ENCODE data around the gene CYTH3. TPM values are rescaled to one million over a fixed set of nuclear protein-coding genes. Genes with fewer than 3 reads are reported as not detected.
"Not testable (repeated sequence)": the region's sequence is repeated elsewhere in the genome, so short reads cannot be mapped to it uniquely, and the experiment has no call there.

Gene CYTH3
- total RNA-seq, 2 donors from 2014 or later: 1.4 to 2.0 TPM

DNA sequence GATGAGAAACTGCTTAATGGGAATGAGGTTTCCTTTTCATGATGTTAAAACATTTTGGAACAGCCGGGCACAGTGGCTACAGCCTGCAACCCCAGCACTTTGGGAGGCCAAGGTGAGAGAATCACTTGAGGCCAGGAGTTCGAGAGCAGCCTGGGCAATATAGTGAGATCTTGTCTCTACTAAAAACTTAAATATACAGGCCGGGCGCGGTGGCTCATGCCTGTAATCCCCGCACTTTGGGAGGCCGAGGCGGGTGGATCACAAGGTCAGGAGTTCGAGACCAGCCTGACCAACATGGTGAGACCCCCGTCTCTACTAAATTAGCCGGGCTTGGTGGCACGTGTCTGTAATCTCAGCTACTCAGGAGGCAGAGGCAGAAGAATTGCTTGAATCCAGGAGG, 19.5 kb upstream of the CYTH3 start:
- DNase-seq; H3K9me3 Mint-ChIP-seq; H3K27ac Mint-ChIP-seq; H3K36me3 Mint-ChIP-seq (ENCODE audit: insufficient read depth in 2 of 2); H3K4me1 Mint-ChIP-seq (ENCODE audit: low read depth); H3K27me3 Mint-ChIP-seq (ENCODE audit: low read depth); ATAC-seq (replicated peaks in 1 of 2); H3K4me3 Mint-ChIP-seq: not testable (repeated sequence)

DNA sequence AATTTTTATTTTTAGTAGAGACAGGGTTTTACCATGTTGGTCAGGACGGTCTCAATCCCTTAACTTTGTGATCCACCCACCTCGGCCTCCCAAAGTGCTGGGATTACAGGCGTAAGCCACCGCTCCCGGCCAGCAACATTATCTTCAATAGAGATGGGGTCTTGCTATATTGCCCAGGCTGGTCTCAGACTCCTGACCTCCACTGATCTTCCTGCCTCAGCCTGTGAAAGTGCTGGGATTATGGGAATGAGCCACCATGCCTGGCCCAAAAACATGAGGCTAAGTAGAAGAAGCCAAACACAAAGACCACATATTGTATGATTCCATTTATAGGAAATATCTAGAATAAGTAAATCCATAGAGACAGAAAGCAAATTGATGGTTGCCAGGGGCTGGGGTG, 19.1 kb upstream of the CYTH3 start:
- no peaks in the 10 kb centered on the region for H3K27me3 Mint-ChIP-seq (ENCODE audit: low read depth)
- no peak overlapping the region for H3K27ac Mint-ChIP-seq
- ATAC-seq (replicated peaks in 1 of 2) (no peak), DNase-seq (no peak)
- H3K9me3 Mint-ChIP-seq: peaks cover 0 to 3% of the 10 kb centered on the region in 2 donors
- peaks cover 5% of the 10 kb centered on the region for H3K4me1 Mint-ChIP-seq (ENCODE audit: low read depth)
- no peaks in the 10 kb centered on the region for H3K36me3 Mint-ChIP-seq (ENCODE audit: insufficient read depth in 2 of 2)
- H3K4me3 Mint-ChIP-seq: no peak overlapping the region

DNA sequence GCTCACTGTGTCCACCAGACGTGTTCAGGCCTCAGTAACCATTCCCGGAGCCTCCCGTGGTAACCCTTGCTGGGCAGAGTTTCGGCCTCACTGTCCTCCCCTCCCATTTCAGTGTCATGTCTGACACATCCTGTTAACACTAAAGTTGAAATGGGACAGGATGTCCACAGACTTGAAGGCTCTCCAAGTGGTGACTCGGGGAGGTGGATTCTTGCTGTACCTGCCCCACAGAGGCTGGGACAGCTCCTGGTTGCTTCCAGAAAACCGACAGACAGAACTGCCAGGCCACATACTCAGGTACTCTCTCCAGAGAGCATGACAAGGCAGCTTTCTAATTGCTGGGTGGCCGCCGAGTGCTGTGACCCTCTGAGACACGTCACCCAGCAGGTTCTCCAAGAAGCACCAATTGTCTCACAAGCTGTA, 17.9 kb upstream of the CYTH3 start:
- Mint-ChIP-seq H3K36me3 (ENCODE audit: insufficient read depth in 2 of 2) (no peaks in the 10 kb centered on the region), H3K27me3 (ENCODE audit: low read depth) (no peaks in the 10 kb centered on the region), H3K4me1 (ENCODE audit: low read depth) (peaks cover 5% of the 10 kb centered on the region), H3K4me3 (no peak overlapping the region), H3K27ac (no peak overlapping the region), H3K9me3 (peaks cover 0 to 3% of the 10 kb centered on the region in 2 donors)
- DNase-seq (no peak), ATAC-seq (replicated peaks in 1 of 2) (no peak)

DNA sequence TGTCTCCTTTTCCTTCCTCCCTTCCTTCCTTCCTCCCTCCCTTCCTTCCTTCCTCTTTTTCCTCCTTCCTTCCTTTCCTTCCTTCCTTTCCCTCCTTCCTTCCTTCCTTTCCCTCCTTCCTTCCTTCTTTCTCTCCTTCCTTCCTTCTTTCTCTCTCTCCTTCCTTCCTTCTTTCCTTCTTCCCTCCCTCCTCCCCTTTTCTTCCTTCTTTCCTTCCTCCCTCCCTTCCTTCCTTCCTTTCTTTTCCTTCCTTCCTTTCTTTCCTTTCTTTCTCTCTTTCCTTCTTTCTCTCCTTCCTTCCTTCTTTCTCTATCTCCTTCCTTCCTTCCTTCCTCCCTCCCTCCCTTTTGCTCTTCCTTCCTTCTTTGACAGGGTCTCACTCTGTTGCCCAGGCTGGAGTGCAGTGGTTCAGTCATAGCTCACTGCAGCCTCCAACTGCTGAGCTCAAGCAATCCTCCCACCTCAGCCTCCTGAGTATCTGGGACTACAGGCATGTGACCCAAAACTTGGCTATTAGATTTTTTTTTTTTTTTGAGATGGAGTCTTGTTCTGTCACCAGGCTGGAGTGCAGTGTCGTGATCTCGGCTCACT, 15.9 kb upstream of the CYTH3 start:
- H3K27me3 Mint-ChIP-seq (ENCODE audit: low read depth): no peaks in the 10 kb centered on the region
- peaks cover 0 to 3% of the 10 kb centered on the region in 2 donors for H3K9me3 Mint-ChIP-seq
- no peak overlapping the region for H3K27ac Mint-ChIP-seq
- no peaks in the 10 kb centered on the region for H3K4me1 Mint-ChIP-seq (ENCODE audit: low read depth)
- no peaks in the 10 kb centered on the region for H3K36me3 Mint-ChIP-seq (ENCODE audit: insufficient read depth in 2 of 2)
- ATAC-seq (replicated peaks in 1 of 2) (no peak), DNase-seq (no peak)
- no peak overlapping the region for H3K4me3 Mint-ChIP-seq

DNA sequence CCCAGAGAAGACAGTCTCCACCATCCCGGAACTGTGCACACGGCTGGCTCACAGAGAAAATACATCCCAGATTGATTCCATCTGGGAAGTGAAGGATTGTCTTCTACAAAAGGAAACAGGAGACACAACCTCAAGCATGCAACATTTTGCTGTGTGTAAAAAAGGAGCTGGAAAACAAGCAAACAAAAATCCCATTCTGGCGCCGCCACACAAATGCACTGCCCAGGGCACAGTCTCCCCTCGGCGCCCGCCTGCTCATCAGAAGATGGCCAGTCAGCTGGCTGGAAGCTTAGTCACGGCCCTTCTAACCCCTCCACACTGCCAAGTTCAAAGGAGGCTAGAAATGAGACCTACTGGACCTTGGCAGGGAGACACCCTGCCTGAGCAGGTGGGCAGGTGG, 14.1 kb upstream of the CYTH3 start:
- Mint-ChIP-seq H3K36me3 (ENCODE audit: insufficient read depth in 2 of 2) (no peaks in the 10 kb centered on the region), H3K4me1 (ENCODE audit: low read depth) (no peaks in the 10 kb centered on the region), H3K4me3 (no peak overlapping the region), H3K27me3 (ENCODE audit: low read depth) (no peaks in the 10 kb centered on the region), H3K27ac (no peak overlapping the region), H3K9me3 (peaks cover 0 to 3% of the 10 kb centered on the region in 2 donors)
- no peak for DNase-seq
- no peak for ATAC-seq (replicated peaks in 1 of 2)

DNA sequence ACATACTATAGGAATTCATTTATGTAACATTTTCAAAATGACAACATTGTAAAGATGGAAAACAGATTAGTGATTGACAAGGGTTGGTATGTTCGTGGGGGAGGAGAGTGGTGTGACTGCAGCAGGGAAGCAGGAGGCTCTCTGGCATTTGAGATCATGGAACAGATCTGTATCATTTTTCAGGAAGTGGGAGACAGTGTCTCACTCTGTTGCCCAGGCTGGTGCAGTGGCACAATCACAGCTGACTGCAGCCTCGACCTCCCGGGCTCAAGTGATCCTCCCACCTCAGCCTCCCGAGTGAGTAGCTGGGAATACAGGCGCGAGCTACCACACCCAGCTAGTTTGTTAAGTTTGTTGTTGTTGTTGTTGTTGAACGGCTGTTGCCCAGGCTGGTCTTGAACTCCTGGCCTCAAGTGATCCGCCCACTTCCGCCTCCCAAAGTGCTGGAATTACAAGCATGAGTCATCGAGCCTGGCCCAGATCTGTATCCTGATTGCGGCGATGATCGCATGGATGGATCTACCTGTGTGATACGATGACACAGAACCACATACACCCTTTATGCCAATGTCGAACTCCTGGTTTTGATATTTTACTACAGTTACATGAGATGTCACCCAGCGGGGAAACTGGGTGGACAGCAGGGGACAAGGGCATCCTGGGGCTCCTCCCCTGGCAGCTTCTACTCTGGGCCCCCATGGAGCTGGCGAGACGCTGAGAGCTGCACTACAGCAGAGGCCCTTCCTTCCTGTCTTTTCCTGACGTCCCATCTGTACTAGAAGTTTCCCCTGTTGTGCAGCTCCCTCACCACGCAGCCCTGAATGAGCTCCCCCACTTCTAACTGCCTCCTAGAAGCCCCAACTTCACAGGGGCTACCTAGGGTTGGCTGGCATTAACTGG, 12.3 kb upstream of the CYTH3 start:
- H3K4me1 Mint-ChIP-seq (ENCODE audit: low read depth): no peaks in the 10 kb centered on the region
- peaks cover 0 to 3% of the 10 kb centered on the region in 2 donors for H3K9me3 Mint-ChIP-seq
- ATAC-seq (replicated peaks in 1 of 2): no peak
- no peak for DNase-seq
- no peak overlapping the region for H3K27ac Mint-ChIP-seq
- no peaks in the 10 kb centered on the region for H3K27me3 Mint-ChIP-seq (ENCODE audit: low read depth)
- no peaks in the 10 kb centered on the region for H3K36me3 Mint-ChIP-seq (ENCODE audit: insufficient read depth in 2 of 2)
- H3K4me3 Mint-ChIP-seq: no peak overlapping the region

DNA sequence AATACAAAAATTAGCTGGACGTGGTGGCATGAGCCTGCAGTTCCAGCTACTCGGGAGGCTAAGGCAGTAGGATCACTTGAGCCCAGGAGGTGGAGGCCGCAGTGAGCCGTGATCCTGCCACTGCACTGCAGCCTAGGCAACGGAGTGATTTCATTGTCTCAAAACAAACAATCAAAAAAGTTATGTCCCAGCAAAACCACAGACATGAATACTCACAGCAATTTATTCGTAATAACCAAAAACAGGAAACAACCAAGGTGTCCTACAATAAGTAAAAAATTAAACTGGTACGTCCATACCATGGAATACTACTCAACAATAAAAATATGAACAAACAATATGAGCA, 11.6 kb upstream of the CYTH3 start:
- Mint-ChIP-seq H3K9me3 (peaks cover 0 to 3% of the 10 kb centered on the region in 2 donors), H3K27ac (no peak overlapping the region), H3K4me3 (no peak overlapping the region), H3K27me3 (ENCODE audit: low read depth) (no peaks in the 10 kb centered on the region), H3K36me3 (ENCODE audit: insufficient read depth in 2 of 2) (no peaks in the 10 kb centered on the region), H3K4me1 (ENCODE audit: low read depth) (no peaks in the 10 kb centered on the region)
- DNase-seq: no peak
- ATAC-seq (replicated peaks in 1 of 2): no peak

DNA sequence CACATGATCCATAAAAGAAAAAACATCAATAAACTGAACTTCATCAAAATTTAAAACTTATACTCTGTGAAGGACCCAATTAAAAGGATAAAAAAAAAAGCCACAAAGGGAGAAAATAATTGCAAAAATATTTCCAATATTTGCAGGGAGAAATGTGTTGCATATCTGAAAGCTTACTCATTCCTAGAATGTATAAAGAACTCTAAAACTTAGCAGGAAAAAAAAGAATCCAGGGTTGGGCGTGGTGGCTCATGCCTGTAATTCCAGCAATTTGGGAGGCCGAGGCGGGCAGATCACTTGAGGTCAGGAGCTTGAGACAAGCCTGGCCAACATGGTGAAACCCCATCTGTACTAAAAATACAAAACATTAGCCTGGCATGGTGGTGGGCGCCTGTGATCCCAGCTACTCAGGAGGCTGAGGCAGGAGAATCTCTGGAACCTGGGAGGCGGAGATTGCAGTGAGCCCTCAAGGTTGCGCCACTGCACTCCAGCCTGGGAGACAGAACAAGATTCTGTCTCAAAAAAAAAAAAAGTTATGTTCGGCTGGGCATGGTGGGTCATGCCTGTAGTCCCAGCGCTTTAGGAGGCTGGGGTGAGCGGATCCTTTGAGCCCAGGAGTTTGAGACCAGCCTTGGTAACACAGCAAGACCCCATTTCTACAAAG, 11.1 kb upstream of the CYTH3 start:
- not testable (repeated sequence) for H3K27me3 Mint-ChIP-seq (ENCODE audit: low read depth); DNase-seq; H3K4me1 Mint-ChIP-seq (ENCODE audit: low read depth); H3K36me3 Mint-ChIP-seq (ENCODE audit: insufficient read depth in 2 of 2); ATAC-seq (replicated peaks in 1 of 2); H3K4me3 Mint-ChIP-seq; H3K27ac Mint-ChIP-seq; H3K9me3 Mint-ChIP-seq

DNA sequence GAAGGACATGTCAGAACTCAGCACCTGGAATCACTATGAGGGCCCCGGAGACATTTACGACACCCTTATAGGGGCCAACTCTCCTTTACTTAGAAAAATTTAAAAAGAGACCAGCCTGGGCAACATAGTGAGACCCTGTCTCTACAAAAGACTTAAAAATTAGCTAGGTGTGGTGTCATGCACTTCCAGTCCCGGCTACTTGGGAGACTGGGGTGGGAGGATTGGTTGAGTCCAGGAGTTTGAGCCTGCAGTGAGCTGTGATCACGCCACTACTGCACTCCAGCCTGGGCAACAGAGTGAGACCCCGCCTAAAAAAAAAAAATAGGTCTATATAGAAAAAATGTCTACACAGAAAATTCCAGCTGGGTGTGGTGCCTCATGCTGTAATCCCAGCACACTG, 7.5 kb upstream of the CYTH3 start:
- Mint-ChIP-seq H3K27me3 (ENCODE audit: low read depth) (no peaks in the 10 kb centered on the region), H3K9me3 (no peaks in the 10 kb centered on the region), H3K4me1 (ENCODE audit: low read depth) (no peaks in the 10 kb centered on the region), H3K4me3 (no peak overlapping the region), H3K27ac (no peak overlapping the region), H3K36me3 (ENCODE audit: insufficient read depth in 2 of 2) (no peaks in the 10 kb centered on the region)
- ATAC-seq (replicated peaks in 1 of 2): no peak
- no peak for DNase-seq

DNA sequence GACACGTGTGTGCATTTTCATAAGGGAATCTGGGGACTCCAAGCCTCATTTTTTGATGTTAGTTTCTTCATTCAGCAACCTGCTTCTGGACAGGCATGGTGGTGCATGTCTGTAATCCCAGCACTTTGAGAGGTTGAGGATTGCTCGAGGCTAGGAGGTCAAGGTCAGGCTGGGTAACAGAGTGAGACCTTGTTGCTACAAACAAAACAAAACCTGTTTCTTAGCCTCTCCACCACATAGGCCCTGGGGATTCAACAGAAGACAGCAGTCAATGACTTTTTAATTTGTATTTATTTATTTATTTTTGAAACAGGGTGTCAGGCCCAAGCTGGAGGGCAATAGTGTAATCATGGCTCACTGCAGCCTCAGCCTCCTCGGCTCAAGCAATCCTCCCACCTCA, 6.9 kb upstream of the CYTH3 start:
- H3K27ac Mint-ChIP-seq: no peak overlapping the region
- peaks cover 5% of the 10 kb centered on the region for H3K27me3 Mint-ChIP-seq (ENCODE audit: low read depth)
- H3K4me3 Mint-ChIP-seq: no peak overlapping the region
- H3K9me3 Mint-ChIP-seq: no peaks in the 10 kb centered on the region
- H3K4me1 Mint-ChIP-seq (ENCODE audit: low read depth): no peaks in the 10 kb centered on the region
- DNase-seq: no peak
- no peak for ATAC-seq (replicated peaks in 1 of 2)
- no peaks in the 10 kb centered on the region for H3K36me3 Mint-ChIP-seq (ENCODE audit: insufficient read depth in 2 of 2)

DNA sequence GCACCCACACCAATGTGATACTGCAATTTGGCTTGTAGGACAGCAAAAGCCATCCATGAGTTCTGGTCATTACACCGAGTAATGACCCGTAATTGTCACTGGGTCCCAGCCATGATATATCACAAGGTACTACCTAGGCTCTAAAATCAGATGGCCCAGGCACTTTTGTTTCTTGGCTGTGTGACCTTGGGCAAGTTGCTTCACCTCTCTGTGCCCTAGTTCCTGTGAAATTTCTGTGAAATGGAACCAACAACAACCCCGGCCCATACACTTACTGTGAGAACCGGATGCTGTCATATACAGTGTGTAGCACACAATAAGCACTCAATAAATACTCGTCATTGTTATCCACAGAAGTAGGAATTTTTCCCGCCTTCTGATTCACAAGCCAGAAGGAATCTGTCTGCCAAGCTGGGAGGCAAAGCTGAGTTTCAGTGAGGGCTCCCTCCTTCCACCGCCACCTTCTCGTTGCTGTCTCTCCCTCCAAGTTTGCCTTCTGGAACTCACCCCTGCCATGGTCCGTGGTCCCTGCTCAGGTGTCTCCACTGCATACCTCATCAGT, 6.4 kb upstream of the CYTH3 start:
- Mint-ChIP-seq H3K27me3 (ENCODE audit: low read depth) (peaks cover 10% of the 10 kb centered on the region), H3K4me3 (no peak overlapping the region), H3K36me3 (ENCODE audit: insufficient read depth in 2 of 2) (no peaks in the 10 kb centered on the region), H3K4me1 (ENCODE audit: low read depth) (no peaks in the 10 kb centered on the region), H3K27ac (no peak overlapping the region), H3K9me3 (no peaks in the 10 kb centered on the region)
- ATAC-seq (replicated peaks in 1 of 2) (no peak), DNase-seq (no peak)

DNA sequence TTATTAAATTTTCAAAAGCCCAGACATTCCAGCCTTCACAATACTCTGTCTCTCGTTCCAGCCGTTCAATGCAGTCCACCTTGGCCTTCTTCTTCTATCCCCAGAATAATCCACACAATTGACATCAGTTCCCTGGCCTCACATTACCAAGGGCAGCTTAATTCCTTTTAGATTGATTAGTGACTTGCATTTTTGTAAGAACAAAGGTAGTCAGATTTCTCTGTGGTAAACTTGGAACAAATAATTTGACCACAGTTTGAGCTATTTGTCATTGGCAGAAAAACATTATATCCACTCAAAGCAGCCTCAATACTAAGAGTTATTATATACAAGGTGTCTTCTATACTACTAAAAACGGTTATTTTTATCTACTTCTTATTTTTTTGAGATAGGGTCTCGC, 5.1 kb upstream of the CYTH3 start:
- H3K4me1 Mint-ChIP-seq (ENCODE audit: low read depth): peaks cover 7% of the 10 kb centered on the region
- no peaks in the 10 kb centered on the region for H3K36me3 Mint-ChIP-seq (ENCODE audit: insufficient read depth in 2 of 2)
- no peak for DNase-seq
- no peak for ATAC-seq (replicated peaks in 1 of 2)
- H3K27me3 Mint-ChIP-seq (ENCODE audit: low read depth): peaks cover 23% of the 10 kb centered on the region
- H3K27ac Mint-ChIP-seq: no peak overlapping the region
- no peak overlapping the region for H3K4me3 Mint-ChIP-seq
- H3K9me3 Mint-ChIP-seq: no peaks in the 10 kb centered on the region

DNA sequence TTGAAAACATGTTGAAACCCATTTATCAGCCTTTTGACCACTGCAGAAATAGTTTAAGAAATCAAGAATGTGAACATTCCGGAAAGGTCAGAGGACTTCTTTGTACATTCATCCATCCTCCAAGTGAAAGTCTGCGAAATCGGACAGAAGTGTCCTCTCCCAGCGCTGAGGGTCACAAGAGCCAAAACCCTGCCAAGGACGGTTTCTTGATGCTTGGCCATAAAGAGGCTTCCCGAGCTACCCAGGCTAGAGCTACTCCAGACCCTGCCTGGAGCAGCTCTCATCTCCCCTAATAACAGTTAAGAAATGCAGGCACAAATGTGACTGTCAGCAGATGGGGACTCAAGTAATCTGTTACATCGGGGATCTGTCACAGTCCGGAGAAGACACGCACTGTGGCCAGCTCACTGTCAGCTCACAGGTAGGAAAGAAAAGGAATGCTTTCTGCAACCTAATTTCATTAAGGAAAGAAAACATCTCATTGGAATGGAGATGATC, 4.5 kb upstream of the CYTH3 start:
- H3K4me3 Mint-ChIP-seq: no peak overlapping the region
- ATAC-seq (replicated peaks in 1 of 2) (no peak), DNase-seq (no peak)
- peaks cover 8% of the 10 kb centered on the region for H3K4me1 Mint-ChIP-seq (ENCODE audit: low read depth)
- H3K27me3 Mint-ChIP-seq (ENCODE audit: low read depth): peaks cover 24% of the 10 kb centered on the region
- H3K9me3 Mint-ChIP-seq: no peaks in the 10 kb centered on the region
- no peak overlapping the region for H3K27ac Mint-ChIP-seq
- no peaks in the 10 kb centered on the region for H3K36me3 Mint-ChIP-seq (ENCODE audit: insufficient read depth in 2 of 2)

Data from activated T-cell treated with anti-CD3 and anti-CD28 coated beads, Interleukin-2, amount 50 U/mL, for 72 hours (primary cell).